Natural killer cell treated with Interleukin-12 subunit alpha and Interleukin-12 subunit beta and Interleukin-15 and Interleukin-18, amount 100 ng/mL, for 72 hours (primary cell): Measurements from ENCODE around the gene MEIS1. TPM values are rescaled to one million over a fixed set of nuclear protein-coding genes. Genes with fewer than 3 reads are reported as not detected.
A peak's percentile ranks its signal among the peaks of the same experiment; 100 is the strongest.

Experiments
- ATAC-seq, 2 donors: fragments of 150-1000 bp; cut with Tn5 transposase in 1 of 2; sonication (Bioruptor Pico), chemical (Tn5 transposase) in 1 of 2; 2 replicates each; pipeline ENCODE4 v1.10.0; 2021
- DNase-seq: peaks from one replicate; pipeline ENCODE4 v3.0.0; 2022; ENCODE audit warnings: low spot score
- H3K27ac Mint-ChIP-seq, 2 donors: 1 replicate in 1 of 2; 2 replicates in 1 of 2; pipeline ENCODE4 v1.8.0; 2022; ENCODE audit warnings: mixed read lengths in 2 of 2, mild to moderate bottlenecking in 1 of 2, moderate library complexity in 1 of 2
- H3K27me3 Mint-ChIP-seq, 2 donors: 1 replicate in 1 of 2; 2 replicates in 1 of 2; pipeline ENCODE4 v1.8.0; 2022; ENCODE audit warnings: mixed read lengths in 2 of 2
- H3K36me3 Mint-ChIP-seq: one replicate; pipeline ENCODE4 v1.8.0; 2022; ENCODE audit warnings: mixed read lengths
- H3K4me1 Mint-ChIP-seq, 2 donors: 1 replicate in 1 of 2; 2 replicates in 1 of 2; pipeline ENCODE4 v1.8.0; 2022; ENCODE audit warnings: low read depth in 2 of 2, mixed read lengths in 2 of 2, mild to moderate bottlenecking in 1 of 2
- H3K4me3 Mint-ChIP-seq: one replicate; pipeline ENCODE4 v1.8.0; 2022; ENCODE audit warnings: mixed read lengths
- H3K9me3 Mint-ChIP-seq: 2 replicates; pipeline ENCODE4 v1.8.0; 2022; ENCODE audit warnings: mixed read lengths
- total RNA-seq, 2 donors: library from RNA; stranded (reverse); gene quantifications; one replicate each; pipeline ENCODE4 v1.2.3, GENCODE V29; 2022

The MEIS1 gene
- total RNA-seq, 2 donors from 2014 or later, result 0.53 to 3.6 TPM

DNA sequence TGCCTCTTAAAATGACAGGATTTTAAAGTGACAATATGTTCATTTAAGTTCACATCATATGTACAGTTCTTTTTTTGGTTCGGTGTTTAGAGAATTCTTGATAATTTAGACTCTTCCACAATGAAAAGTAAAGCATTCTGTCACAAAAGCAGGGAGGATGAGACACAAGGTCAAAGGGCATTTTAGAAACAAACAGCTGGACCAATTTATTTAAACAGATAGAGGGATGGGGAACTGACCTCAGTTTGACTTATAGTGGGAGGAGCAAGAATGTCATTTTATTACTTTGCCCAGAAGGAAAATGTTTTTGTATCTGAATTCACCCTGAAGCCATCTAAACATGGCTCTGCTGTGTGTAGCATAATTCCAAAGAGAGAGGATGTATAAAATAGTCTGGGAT, 128.5 kb downstream of the MEIS1 start:
- no peaks in the 10 kb centered on the region for H3K9me3 Mint-ChIP-seq
- H3K27ac Mint-ChIP-seq, result no peak overlapping the region
- H3K27me3 Mint-ChIP-seq, result peaks cover 0 to 5% of the 10 kb centered on the region in 2 donors

DNA sequence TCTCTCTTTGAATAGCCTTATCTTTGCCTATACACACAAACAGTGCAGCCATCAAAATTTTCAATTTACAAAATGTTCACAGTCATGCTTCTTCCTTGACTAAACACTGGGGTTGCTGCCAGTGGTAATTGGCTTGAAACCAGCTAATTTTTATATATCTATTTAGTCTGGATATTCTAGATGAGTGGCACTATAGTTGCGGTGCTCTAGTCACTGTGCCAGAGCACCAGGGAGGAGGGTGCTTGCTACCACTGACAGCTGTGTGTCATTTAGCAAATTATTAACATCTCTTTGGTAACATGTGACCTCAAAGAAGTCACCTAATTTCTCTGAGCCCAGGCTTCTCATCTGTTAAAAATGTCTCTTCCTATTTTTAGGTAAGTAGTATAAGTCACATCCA, 130.4 kb downstream of the MEIS1 start:
- H3K36me3 Mint-ChIP-seq, result no peaks in the 10 kb centered on the region
- peaks cover 0 to 5% of the 10 kb centered on the region in 2 donors for H3K4me1 Mint-ChIP-seq
- no peak for DNase-seq
- no peaks in the 10 kb centered on the region for H3K9me3 Mint-ChIP-seq
- ATAC-seq, result no peak
- H3K27ac Mint-ChIP-seq, result no peak overlapping the region
- no peak overlapping the region for H3K4me3 Mint-ChIP-seq
- H3K27me3 Mint-ChIP-seq, result peaks cover 0 to 13% of the 10 kb centered on the region in 2 donors

More for the DNA sequence above, 128.5 kb downstream of the MEIS1 start:
- no peaks in the 10 kb centered on the region for H3K36me3 Mint-ChIP-seq
- H3K4me1 Mint-ChIP-seq, result no peaks in the 10 kb centered on the region
- ATAC-seq (no peak), DNase-seq (no peak)
- H3K4me3 Mint-ChIP-seq, result no peak overlapping the region

DNA sequence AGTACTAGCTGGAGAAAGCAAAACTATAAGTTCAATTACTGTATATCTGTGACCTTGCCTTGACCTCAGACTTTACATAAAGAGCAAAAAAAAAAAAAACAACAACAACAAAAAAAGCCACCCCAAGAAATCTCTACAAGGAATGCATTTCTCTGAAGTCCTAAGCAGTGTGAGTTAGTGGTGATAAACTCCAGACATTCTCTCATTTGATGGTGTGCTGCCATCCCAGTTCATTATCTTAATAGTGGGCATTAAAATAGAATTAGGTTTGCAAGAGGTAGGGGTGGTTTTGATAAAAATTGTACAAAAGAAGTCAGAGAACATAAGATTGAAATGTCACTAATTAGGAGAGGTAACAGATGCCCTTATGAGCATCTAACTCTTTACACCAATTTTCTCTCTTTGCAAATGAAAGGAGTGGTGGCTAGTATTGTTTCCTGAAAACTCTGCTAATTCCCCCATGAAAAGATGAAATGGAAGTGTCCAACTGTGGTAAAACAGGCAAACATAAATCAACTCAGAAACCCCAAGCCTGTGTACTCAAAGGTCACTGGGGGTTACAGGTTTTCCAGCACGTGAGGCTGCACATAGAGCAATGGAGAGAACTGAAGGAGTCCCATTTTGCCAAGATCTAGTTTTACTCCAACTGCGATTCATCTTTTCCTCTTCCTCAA, 131.9 kb downstream of the MEIS1 start:
- H3K36me3 Mint-ChIP-seq, result no peaks in the 10 kb centered on the region
- peaks cover 0 to 14% of the 10 kb centered on the region in 2 donors for H3K27me3 Mint-ChIP-seq
- no peak for DNase-seq
- ATAC-seq, result no peak
- H3K4me3 Mint-ChIP-seq, result no peak overlapping the region
- no peaks in the 10 kb centered on the region for H3K9me3 Mint-ChIP-seq
- H3K27ac Mint-ChIP-seq, result no peak overlapping the region
- H3K4me1 Mint-ChIP-seq, result peaks cover 0 to 5% of the 10 kb centered on the region in 2 donors

DNA sequence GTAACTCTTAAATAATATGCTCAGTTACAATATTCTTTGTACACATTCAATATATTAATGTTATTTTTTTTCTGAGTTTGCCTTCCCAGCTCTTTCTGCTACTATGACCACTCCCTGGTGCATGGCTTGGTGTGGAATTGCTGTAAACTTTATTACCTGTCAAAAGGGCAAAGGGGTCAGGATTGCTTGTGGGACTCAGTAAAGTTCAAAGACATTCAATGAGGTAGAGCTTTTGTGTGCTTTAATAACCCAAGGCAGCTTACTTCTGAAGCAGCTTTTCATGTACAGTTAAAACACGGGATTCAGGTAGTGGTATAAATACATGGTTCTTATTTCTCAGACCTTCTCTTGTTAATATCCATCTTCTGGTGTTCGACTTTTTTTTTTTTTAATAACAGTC, 132.8 kb downstream of the MEIS1 start:
- no peak overlapping the region for H3K4me3 Mint-ChIP-seq
- DNase-seq, result no peak
- peaks cover 0 to 5% of the 10 kb centered on the region in 2 donors for H3K4me1 Mint-ChIP-seq
- ATAC-seq, result no peak
- H3K27ac Mint-ChIP-seq, result no peak overlapping the region
- peaks cover 0 to 16% of the 10 kb centered on the region in 2 donors for H3K27me3 Mint-ChIP-seq
- no peaks in the 10 kb centered on the region for H3K36me3 Mint-ChIP-seq
- H3K9me3 Mint-ChIP-seq, result no peaks in the 10 kb centered on the region

DNA sequence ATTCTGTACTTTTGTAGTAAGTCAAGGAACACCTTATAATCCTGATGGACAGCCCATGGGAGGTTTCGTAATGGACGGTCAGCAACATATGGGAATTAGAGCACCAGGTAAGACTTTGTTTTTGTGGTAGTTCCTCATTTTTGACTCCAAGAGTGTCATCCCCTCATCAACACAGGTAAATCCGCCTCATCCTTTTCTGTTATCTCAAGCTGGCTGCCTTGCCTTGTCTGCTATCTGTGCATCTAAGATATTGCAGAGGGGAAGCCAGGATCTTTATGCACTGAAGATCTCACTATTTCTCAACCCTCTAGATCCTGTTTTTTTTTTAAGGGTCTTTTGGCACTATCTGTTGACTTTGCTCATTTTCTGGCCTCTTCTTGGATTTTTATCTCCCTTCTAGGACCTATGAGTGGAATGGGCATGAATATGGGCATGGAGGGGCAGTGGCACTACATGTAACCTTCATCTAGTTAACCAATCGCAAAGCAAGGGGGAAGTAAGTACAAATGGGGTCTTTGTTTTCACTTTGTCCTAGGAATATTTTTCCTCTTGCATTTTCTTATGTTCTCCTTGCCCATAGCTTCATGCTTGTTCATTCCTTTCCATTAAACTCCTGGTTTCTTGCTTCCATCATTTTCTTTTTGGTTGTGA, 133.8 kb downstream of the MEIS1 start:
- Mint-ChIP-seq H3K36me3 (no peaks in the 10 kb centered on the region), H3K27me3 (peaks cover 0 to 12% of the 10 kb centered on the region in 2 donors), H3K4me3 (no peak overlapping the region), H3K9me3 (no peaks in the 10 kb centered on the region), H3K27ac (no peak overlapping the region), H3K4me1 (peaks cover 0 to 5% of the 10 kb centered on the region in 2 donors)
- DNase-seq, result no peak
- ATAC-seq, result no peak

DNA sequence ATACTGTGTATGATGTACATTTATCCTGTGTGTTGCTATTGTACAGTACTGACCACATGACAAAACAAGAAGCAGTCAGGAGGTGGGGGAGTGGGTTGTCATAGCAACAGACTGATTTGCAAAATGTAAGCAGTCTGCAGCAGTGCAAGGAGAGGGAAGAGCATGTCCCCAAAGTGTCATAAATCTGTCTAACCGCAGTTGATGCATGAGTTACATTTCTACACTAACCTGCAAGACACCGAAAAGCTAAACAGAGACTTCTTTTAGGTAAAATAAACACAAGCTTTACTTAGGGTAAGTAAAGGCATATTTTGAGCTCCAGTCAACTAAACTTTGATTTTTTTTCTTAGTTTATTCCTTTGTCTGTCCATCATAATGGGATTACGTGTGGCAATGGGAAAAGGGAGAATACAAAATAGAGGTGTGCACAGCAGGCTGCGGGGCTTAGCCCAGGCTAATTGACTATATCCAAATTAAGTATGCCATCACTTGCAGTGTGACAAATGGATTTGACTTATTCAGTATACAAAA, 134.5 kb downstream of the MEIS1 start:
- ATAC-seq, result no peak

DNA sequence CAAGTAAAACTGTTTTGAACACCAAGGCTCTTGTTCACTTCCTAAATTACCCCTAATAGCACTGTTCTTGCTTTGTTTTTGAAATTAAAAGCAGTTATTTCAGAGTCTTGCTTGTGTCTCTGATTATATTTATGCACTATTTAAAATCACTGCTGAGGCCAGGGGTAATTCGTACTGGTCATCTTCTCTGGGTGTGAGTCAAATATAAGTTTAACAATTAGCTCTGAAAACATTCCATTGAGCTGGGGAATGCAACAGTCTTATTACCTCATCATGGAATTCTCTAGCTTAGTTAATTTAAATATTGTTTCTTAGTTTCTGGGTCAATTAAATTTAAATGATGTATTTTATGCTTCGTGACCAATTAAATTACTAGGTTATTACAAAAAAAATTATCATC, 135.0 kb downstream of the MEIS1 start:
- DNase-seq (no peak), ATAC-seq (no peak)
- Mint-ChIP-seq H3K36me3 (no peaks in the 10 kb centered on the region), H3K27me3 (peaks cover 5 to 17% of the 10 kb centered on the region in 2 donors), H3K4me1 (peaks cover under 1 to 9% of the 10 kb centered on the region in 2 donors), H3K9me3 (no peaks in the 10 kb centered on the region), H3K4me3 (no peak overlapping the region), H3K27ac (no peak overlapping the region)

More for the DNA sequence above, 134.5 kb downstream of the MEIS1 start:
- H3K9me3 Mint-ChIP-seq, result no peaks in the 10 kb centered on the region
- peaks cover 0 to 5% of the 10 kb centered on the region in 2 donors for H3K4me1 Mint-ChIP-seq
- H3K27me3 Mint-ChIP-seq, result peaks cover 0 to 16% of the 10 kb centered on the region in 2 donors
- no peaks in the 10 kb centered on the region for H3K36me3 Mint-ChIP-seq
- DNase-seq, result no peak
- no peak overlapping the region for H3K27ac Mint-ChIP-seq
- H3K4me3 Mint-ChIP-seq, result no peak overlapping the region

DNA sequence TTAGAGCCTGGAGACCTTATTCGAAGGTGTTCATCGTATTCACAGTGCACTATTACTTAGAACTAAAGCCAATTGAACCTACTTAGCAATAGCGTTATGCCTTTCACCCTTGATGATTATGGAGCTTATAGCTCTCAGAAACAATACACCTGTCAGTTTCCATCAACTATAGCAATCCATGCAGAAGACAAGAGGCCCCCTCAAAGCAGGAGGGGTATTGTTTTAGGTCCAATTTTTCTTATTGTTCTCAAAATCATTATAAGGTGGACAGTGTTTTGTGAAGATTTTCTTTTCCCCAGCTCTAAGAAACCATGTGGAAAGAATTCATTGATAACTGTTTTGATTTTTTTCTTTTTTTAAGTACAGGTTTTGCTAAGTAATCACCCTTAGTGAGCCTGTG, 135.5 kb downstream of the MEIS1 start:
- Mint-ChIP-seq H3K4me1 (peaks cover 6 to 14% of the 10 kb centered on the region in 2 donors), H3K36me3 (no peaks in the 10 kb centered on the region), H3K27ac (no peak overlapping the region), H3K9me3 (no peaks in the 10 kb centered on the region), H3K4me3 (no peak overlapping the region), H3K27me3 (peaks cover 10 to 22% of the 10 kb centered on the region in 2 donors)
- ATAC-seq, result no peak
- DNase-seq, result no peak

DNA sequence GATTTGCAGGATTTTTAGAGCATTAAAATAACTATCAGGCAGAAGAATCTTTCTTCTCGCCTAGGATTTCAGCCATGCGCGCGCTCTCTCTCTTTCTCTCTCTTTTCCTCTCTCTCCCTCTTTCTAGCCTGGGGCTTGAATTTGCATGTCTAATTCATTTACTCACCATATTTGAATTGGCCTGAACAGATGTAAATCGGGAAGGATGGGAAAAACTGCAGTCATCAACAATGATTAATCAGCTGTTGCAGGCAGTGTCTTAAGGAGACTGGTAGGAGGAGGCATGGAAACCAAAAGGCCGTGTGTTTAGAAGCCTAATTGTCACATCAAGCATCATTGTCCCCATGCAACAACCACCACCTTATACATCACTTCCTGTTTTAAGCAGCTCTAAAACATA, 137.0 kb downstream of the MEIS1 start:
- Mint-ChIP-seq H3K9me3 (no peaks in the 10 kb centered on the region), H3K36me3 (no peaks in the 10 kb centered on the region), H3K4me3 (no peak overlapping the region), H3K4me1 (peaks cover 7 to 14% of the 10 kb centered on the region in 2 donors), H3K27me3 (peaks cover 13 to 28% of the 10 kb centered on the region in 2 donors), H3K27ac (no peak overlapping the region)
- DNase-seq, result no peak
- ATAC-seq, result no peak

DNA sequence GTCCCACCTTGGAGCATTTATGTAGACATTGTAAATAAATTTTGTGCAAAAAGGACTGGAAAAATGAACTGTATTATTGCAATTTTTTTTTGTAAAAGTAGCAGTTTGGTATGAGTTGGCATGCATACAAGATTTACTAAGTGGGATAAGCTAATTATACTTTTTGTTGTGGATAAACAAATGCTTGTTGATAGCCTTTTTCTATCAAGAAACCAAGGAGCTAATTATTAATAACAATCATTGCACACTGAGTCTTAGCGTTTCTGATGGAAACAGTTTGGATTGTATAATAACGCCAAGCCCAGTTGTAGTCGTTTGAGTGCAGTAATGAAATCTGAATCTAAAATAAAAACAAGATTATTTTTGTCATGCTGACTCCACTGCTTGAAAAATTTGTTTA, 137.5 kb downstream of the MEIS1 start:
- Mint-ChIP-seq H3K36me3 (no peaks in the 10 kb centered on the region), H3K27ac (no peak overlapping the region), H3K27me3 (peaks cover 13 to 29% of the 10 kb centered on the region in 2 donors), H3K4me3 (no peak overlapping the region), H3K9me3 (no peaks in the 10 kb centered on the region), H3K4me1 (peaks cover 7 to 14% of the 10 kb centered on the region in 2 donors)
- DNase-seq, result no peak
- no peak for ATAC-seq

DNA sequence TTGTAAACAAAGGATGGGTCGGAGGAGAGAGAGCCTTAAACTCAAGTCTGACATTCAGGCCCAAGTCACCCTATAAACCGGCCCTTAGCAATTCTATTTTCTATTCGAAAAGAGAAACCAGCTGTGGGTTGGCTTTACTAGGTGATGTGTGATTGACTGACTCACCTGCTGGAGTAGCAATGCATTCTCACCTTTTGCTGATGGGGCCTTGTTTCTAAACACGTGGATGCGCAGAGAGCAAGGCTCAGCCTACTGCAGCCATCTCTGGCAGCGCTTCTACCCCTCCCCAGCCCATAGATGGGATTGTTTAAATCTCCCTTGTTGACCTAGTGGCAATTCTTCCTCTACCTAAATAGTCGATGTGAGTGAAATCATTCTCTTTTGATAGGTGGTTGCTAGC, 138.5 kb downstream of the MEIS1 start:
- Mint-ChIP-seq H3K36me3 (no peaks in the 10 kb centered on the region), H3K27me3 (peaks cover 15 to 37% of the 10 kb centered on the region in 2 donors), H3K27ac (no peak overlapping the region), H3K9me3 (no peaks in the 10 kb centered on the region), H3K4me3 (no peak overlapping the region), H3K4me1 (peaks cover 7 to 14% of the 10 kb centered on the region in 2 donors)
- ATAC-seq, result no peak
- no peak for DNase-seq

DNA sequence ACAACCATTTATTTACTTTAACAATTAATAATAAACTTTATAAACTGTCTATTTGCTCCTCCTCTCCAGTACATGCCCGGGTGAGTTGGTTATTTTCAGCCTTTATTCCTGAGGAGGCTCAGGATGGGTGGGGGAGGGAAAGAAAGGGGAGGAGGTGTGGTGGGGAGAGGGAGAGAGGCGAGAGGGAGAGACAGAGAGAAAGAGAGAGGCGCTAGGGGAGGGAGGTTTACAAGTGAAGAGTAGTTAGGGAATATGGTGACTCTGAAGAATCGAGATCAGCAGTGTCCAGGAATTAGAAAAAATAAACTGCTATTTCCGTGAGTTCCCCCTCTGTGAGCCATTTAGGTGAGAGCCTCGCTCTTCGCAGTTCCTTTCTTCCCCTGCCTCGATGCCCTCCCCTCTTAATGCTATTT, 138.9 kb downstream of the MEIS1 start:
- Mint-ChIP-seq H3K27me3 (peaks cover 19 to 36% of the 10 kb centered on the region in 2 donors), H3K36me3 (no peaks in the 10 kb centered on the region), H3K4me1 (peaks cover 7 to 14% of the 10 kb centered on the region in 2 donors), H3K27ac (no peak overlapping the region), H3K9me3 (no peaks in the 10 kb centered on the region), H3K4me3 (no peak overlapping the region)
- ATAC-seq (no peak), DNase-seq (no peak)

DNA sequence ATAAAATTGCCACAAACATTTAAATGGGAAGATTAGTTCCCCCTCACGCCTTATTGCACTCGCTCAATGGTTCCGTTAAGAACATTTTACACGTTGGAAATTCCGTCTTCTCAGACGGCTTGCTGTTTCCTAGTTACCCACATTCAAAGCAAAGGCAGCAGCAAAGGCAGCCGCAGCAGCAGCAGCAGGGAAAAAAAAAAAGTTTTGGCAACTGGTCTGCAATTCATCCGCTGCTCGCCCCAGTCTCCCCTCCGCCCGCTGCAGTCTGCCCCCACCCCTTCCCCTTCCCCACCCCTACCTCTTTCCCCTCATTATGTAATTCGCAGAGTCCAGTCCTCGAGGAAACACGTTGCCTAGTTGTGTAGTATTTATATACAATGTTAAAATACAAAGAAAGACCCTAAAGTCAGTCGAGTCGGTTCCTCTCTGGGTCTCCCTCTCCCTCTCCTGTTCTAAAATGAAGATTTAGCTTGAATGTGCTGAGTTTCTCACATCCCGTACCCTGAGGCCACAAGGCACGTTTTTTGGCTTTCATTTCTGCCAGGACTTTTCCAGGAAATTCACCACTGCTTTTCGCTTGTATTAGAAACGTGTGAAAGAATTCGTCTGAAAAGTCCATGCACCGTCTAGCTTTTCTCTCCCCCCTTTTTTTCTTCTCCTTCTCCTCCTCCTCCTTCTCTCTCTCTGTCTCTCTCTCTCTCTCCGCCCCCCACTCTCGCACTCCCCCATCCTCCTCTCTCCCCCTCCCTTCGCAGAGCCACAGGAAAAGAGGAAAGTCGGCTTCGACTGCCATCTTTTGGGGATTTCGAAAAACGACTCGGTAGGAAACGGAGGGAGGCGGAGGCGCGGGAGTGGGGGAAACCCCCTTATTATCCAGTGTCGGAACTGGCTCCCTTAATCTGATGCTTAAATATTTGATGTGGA, 140.0 kb downstream of the MEIS1 start:
- H3K27ac Mint-ChIP-seq, result no peak overlapping the region
- no peak for DNase-seq
- no peak for ATAC-seq
- H3K36me3 Mint-ChIP-seq, result peaks cover 6% of the 10 kb centered on the region
- H3K4me1 Mint-ChIP-seq, result peaks cover 7 to 9% of the 10 kb centered on the region in 2 donors
- peaks cover 29 to 40% of the 10 kb centered on the region in 2 donors for H3K27me3 Mint-ChIP-seq
- no peaks in the 10 kb centered on the region for H3K9me3 Mint-ChIP-seq
- peak overlapping the region; percentile 63 for H3K4me3 Mint-ChIP-seq
